Effector memory CD8-positive, alpha-beta T cell (primary cell): ENCODE results near the gene KRTAP5-7.

Experiments used
- ATAC-seq: fragments of 150-1000 bp; cut with Tn5 transposase; replicated peaks from 2 replicates; pipeline ENCODE4 v1.10.0; 2021; ENCODE audit warnings: mild to moderate bottlenecking, moderate library complexity
- DNase-seq, 3 experiments: peaks; one replicate each; pipeline ENCODE4 v3.0.0; 2021
- H3K27ac Mint-ChIP-seq, 2 donors: one replicate each; pipeline ENCODE4 v1.8.0; 2022; ENCODE audit warnings: mild to moderate bottlenecking in 2 of 2, mixed read lengths in 2 of 2, moderate library complexity in 2 of 2
- H3K27me3 Mint-ChIP-seq, 2 donors: one replicate each; pipeline ENCODE4 v1.8.0; 2022; ENCODE audit warnings: mixed read lengths in 2 of 2
- H3K36me3 Mint-ChIP-seq: one replicate; pipeline ENCODE4 v1.8.0; 2022; ENCODE audit warnings: mild to moderate bottlenecking, moderate library complexity, mixed read lengths; ENCODE audit not compliant: insufficient read depth
- H3K4me1 Mint-ChIP-seq, 2 donors: one replicate each; pipeline ENCODE4 v1.8.0; 2022; ENCODE audit warnings: low read depth in 2 of 2, mixed read lengths in 2 of 2
- H3K4me3 Mint-ChIP-seq, 2 donors: one replicate each; pipeline ENCODE4 v1.8.0; 2022; ENCODE audit warnings: mild to moderate bottlenecking in 2 of 2, mixed read lengths in 2 of 2, moderate library complexity in 2 of 2
- H3K9me3 Mint-ChIP-seq, 2 donors: one replicate each; pipeline ENCODE4 v1.8.0; 2022; ENCODE audit warnings: mixed read lengths in 2 of 2

KRTAP5-7 gene

GRCh38 chr11:71489311-71490043, 37.6 kb upstream of the KRTAP5-7 start:
- Mint-ChIP-seq H3K36me3 (peaks cover 52% of the 10 kb centered on the region), H3K4me1 (peaks cover 6 to 8% of the 10 kb centered on the region in 2 donors), H3K4me3 (no peak overlapping the region), H3K27ac (peak overlapping the region; percentile 50 to 85), H3K9me3 (no peaks in the 10 kb centered on the region), H3K27me3 (no peaks in the 10 kb centered on the region)
- ATAC-seq: no peak
- no peak for DNase-seq

DNA sequence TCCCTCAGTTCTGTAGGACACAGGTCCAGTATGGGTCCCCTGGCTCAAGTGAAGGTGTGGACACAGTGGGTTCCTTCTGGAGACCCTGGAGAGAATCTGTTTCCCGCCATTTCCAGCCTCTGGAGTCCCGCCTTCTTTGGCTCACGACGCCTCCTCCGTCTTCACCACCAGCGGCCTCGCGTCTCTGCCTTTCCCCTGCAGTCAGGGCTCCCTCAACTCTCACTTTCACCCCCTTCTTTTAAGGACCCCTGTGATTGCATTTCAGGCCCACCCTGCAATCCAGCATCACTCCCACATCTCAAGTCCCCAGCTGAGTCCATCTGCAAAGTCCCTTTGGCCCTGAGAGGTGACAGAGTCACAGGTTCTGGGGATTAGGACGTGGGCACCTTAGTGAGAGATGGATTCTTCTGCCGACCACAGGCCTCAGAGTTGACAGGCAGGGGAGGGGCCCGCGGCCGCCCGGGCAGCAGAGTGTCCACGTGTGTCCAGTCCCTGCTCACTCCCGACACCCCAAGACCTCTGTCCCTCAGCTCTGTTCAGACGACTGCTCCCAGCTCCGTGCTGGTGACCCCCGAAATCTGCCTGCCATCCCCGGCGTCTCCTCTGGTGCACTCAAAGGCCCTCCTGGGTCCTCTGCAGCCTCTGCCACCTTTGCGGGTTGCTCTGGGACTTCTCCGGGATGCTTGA, 36.9 kb upstream of the KRTAP5-7 start:
- Mint-ChIP-seq H3K27ac (no peak overlapping the region), H3K9me3 (no peaks in the 10 kb centered on the region), H3K27me3 (no peaks in the 10 kb centered on the region), H3K4me1 (peaks cover 6 to 8% of the 10 kb centered on the region in 2 donors), H3K4me3 (no peak overlapping the region), H3K36me3 (peaks cover 56% of the 10 kb centered on the region)
- ATAC-seq: no peak
- DNase-seq: no peak

- no peaks in the 10 kb centered on the region for H3K9me3 Mint-ChIP-seq
- ATAC-seq (no peak), DNase-seq (no peak)
- no peak overlapping the region for H3K4me3 Mint-ChIP-seq
- no peaks in the 10 kb centered on the region for H3K27me3 Mint-ChIP-seq
- H3K27ac Mint-ChIP-seq: peak overlapping the region in 1 of 2 donors; percentile 30
- peaks cover 61% of the 10 kb centered on the region for H3K36me3 Mint-ChIP-seq
- peaks cover 6 to 8% of the 10 kb centered on the region in 2 donors for H3K4me1 Mint-ChIP-seq
These were observed 36.2 kb upstream of the KRTAP5-7 start for GRCh38 chr11:71490731-71491390.

GRCh38 chr11:71491531-71491930, 35.5 kb upstream of the KRTAP5-7 start:
- Mint-ChIP-seq H3K27me3 (no peaks in the 10 kb centered on the region), H3K36me3 (peaks cover 60% of the 10 kb centered on the region), H3K4me1 (peaks cover 6 to 8% of the 10 kb centered on the region in 2 donors), H3K4me3 (no peak overlapping the region), H3K9me3 (no peaks in the 10 kb centered on the region), H3K27ac (peak overlapping the region in 1 of 2 donors; percentile 30)
- DNase-seq (no peak), ATAC-seq (no peak)

- DNase-seq (no peak), ATAC-seq (no peak)
- Mint-ChIP-seq H3K27me3 (no peaks in the 10 kb centered on the region), H3K4me3 (no peak overlapping the region), H3K27ac (no peak overlapping the region), H3K36me3 (peaks cover 60% of the 10 kb centered on the region), H3K9me3 (no peaks in the 10 kb centered on the region), H3K4me1 (peaks cover 6 to 8% of the 10 kb centered on the region in 2 donors)
These were observed 35.1 kb upstream of the KRTAP5-7 start for GRCh38 chr11:71491940-71492339.

DNA sequence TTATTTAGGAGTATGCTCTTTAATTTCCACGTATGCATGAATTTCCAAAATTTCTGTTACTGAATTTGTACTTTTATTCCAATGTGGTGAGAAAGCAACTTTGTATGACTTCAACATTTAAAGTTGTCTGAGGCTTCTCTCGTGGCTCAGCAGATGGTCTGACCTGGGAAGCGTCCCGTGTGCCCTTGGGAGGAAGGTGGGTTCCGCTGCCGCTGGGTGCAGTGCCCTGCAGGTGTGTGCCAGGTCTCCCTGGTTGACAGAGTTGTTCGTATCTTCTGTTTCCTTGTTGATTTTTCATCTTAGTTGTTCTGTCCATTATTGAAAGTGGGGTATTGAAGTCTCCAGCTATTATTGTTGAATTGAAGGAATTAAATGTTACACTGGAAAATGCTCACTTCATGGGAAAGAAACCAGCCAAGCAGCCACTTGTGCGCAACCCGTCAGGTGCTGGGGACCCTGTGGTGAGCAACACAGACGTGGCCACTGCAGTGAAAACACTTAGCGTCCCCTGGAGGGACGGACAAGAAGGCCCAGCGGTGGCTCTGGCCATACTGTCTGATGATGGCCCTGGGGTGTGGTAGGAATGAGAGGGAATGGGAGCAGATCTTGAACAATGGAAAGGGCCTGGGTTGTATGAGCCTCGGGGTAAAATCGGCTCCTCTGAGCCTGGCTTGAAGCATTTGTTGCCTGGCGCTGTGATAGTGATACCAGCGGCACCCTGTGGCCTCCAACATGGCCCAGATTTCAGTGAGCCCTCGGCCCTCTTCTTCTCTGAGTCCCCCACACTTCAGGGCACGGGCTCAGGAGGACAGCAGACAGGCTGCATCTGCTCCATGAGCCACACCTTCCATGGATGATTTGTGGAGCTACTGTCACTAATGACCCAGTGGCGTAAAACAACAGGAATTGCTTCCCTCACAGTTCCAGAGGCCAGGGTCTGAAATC, 31.5 kb upstream of the KRTAP5-7 start:
- no peak overlapping the region for H3K4me3 Mint-ChIP-seq
- H3K27ac Mint-ChIP-seq: no peak overlapping the region
- no peaks in the 10 kb centered on the region for H3K9me3 Mint-ChIP-seq
- H3K27me3 Mint-ChIP-seq: no peaks in the 10 kb centered on the region
- no peak for DNase-seq
- peaks cover 61% of the 10 kb centered on the region for H3K36me3 Mint-ChIP-seq
- ATAC-seq: no peak
- H3K4me1 Mint-ChIP-seq: no peaks in the 10 kb centered on the region

GRCh38 chr11:71496421-71496820, 30.6 kb upstream of the KRTAP5-7 start:
- ATAC-seq (no peak), DNase-seq (no peak)
- Mint-ChIP-seq H3K4me3 (no peak overlapping the region), H3K9me3 (no peaks in the 10 kb centered on the region), H3K36me3 (peaks cover 61% of the 10 kb centered on the region), H3K4me1 (no peaks in the 10 kb centered on the region), H3K27me3 (no peaks in the 10 kb centered on the region), H3K27ac (no peak overlapping the region)

GRCh38 chr11:71498091-71498490, 29.0 kb upstream of the KRTAP5-7 start:
- Mint-ChIP-seq H3K27ac (no peak overlapping the region), H3K4me3 (no peak overlapping the region)

DNA sequence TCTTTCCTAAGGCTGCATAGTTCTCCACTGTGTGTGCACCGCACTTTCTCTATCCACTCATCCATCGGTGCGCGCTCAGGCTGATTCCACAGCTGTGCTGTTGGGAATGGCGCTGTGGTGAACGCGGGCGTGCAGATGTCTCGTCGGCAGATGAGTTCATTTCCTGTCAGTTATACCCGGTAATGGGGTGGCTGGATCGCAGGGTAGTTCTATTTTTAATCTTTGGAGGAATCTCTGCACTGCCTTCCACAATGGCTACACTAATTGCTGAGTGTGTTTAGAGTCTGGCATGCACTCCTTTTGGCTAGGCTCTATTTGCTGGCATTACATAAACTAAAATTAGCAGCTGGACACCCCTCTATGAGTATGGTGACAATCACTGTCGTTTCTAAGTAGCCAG, 27.9 kb upstream of the KRTAP5-7 start:
- DNase-seq (no peak), ATAC-seq (no peak)
- Mint-ChIP-seq H3K4me3 (no peak overlapping the region), H3K27ac (no peak overlapping the region), H3K4me1 (no peaks in the 10 kb centered on the region), H3K36me3 (peaks cover 48% of the 10 kb centered on the region), H3K27me3 (no peaks in the 10 kb centered on the region), H3K9me3 (no peaks in the 10 kb centered on the region)

More at GRCh38 chr11:71498091-71498490, 29.0 kb upstream of the KRTAP5-7 start:
- no peaks in the 10 kb centered on the region for H3K9me3 Mint-ChIP-seq
- no peaks in the 10 kb centered on the region for H3K4me1 Mint-ChIP-seq
- H3K36me3 Mint-ChIP-seq: peaks cover 52% of the 10 kb centered on the region
- no peak for ATAC-seq
- no peak for DNase-seq
- no peaks in the 10 kb centered on the region for H3K27me3 Mint-ChIP-seq

DNA sequence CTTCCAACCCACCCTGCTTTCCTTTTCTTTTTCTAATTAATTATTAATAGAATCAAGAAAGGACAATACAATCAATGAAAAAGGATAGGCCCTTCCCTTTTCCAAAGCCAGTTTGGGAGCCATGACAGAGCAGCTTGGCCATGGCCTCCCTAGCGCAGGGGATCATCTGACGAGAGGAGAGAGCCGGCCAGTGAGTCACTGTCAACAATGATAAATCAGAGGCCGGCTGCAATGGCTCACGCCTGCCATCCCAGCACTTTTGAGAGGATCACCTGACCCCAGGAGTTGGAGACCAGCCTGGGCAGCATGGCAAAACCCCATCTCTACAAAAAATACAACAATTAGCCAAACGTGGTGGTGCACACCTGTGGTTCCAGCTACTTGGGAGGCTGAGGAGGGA, 27.5 kb upstream of the KRTAP5-7 start:
- no peaks in the 10 kb centered on the region for H3K27me3 Mint-ChIP-seq
- no peak overlapping the region for H3K4me3 Mint-ChIP-seq
- peaks cover 45% of the 10 kb centered on the region for H3K36me3 Mint-ChIP-seq
- DNase-seq (no peak), ATAC-seq (no peak)
- no peak overlapping the region for H3K27ac Mint-ChIP-seq
- H3K4me1 Mint-ChIP-seq: no peaks in the 10 kb centered on the region
- H3K9me3 Mint-ChIP-seq: no peaks in the 10 kb centered on the region

DNA sequence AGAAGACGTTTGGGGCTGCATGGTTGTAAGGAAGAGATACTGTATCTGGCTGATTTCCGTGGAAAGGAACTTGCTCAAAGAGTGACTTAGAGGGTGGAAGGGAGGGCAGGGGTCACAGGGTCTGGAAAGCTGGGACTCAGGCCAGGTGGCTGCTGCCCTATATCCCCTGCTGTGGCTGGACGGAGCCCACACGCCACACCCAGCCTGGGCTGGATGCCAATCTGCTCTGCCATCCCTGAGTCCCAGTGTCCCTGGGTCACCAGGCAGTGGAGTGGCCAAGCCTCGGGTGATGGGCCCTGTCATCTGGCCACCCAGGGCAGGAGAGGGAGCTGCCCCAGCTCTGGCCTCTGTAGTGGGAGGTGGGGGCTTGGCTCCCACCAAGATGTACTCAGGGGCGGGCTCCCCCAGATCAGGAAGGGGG, 26.5 kb upstream of the KRTAP5-7 start:
- peaks cover 36% of the 10 kb centered on the region for H3K36me3 Mint-ChIP-seq
- H3K9me3 Mint-ChIP-seq: no peaks in the 10 kb centered on the region
- no peak overlapping the region for H3K27ac Mint-ChIP-seq
- H3K27me3 Mint-ChIP-seq: no peaks in the 10 kb centered on the region
- H3K4me1 Mint-ChIP-seq: no peaks in the 10 kb centered on the region
- ATAC-seq (no peak), DNase-seq (no peak)
- H3K4me3 Mint-ChIP-seq: no peak overlapping the region

DNA sequence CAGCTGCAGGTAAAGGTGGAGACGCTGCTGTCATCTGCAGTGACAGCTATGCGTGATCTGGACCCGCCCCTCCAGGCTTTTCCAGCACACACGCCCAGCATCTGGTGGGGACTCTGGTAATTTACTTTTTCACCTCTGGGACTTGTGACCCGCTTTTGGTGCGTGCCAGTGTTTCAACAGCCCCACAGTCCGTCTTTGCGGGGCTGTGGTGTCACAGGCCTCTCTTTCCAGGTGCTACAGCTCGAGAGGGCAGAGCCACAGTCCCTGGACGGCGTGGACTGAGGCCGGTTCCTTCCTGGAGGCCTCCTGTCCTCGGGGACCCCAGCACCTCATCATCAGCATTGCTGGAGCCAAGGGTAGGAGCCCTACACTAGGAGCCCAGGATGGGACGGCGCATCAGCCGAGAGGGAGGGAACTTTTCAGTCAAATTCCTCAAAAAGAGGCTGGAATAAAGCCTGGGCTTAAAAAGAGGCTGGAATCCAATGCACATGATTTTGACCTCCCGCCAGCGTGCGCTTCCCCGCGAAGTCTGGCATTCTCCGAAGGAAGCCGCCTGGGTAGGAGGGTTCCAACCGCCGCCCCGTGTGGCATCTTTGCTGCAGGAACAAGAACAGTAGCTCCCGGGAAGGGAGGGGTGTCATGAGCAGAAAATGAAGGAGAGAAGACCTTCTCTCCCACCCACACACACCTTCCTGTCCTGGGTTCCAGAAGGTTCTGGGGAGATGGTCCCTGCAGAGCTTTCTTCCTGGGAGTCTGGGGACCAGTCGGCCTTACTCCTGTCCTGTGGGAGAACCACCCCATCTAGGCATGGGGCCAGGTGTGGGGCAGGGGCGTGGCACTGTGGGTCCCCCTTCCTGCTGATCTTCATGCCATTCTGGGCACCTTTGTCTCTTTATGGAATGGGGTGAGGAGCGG, 25.7 kb upstream of the KRTAP5-7 start:
- Mint-ChIP-seq H3K9me3 (no peaks in the 10 kb centered on the region), H3K27ac (no peak overlapping the region)
- DNase-seq: no peak

More for the DNA sequence above, 25.7 kb upstream of the KRTAP5-7 start:
- no peak for ATAC-seq
- Mint-ChIP-seq H3K27me3 (no peaks in the 10 kb centered on the region), H3K36me3 (peaks cover 30% of the 10 kb centered on the region), H3K4me3 (no peak overlapping the region), H3K4me1 (no peaks in the 10 kb centered on the region)
